ENCODE measurements around the gene DLGAP1.

DLGAP1 gene

GRCh38 chr18:3966246-3966641 lies 488.9 kb downstream of the DLGAP1 start:
- H3K36me3 ChIP-seq (replicated peaks; ENCODE audit: low read depth, low read length), result no peaks in the 10 kb centered on the region
- H3K9me3 ChIP-seq (ENCODE audit: insufficient read depth, low read length), result no peaks in the 10 kb centered on the region
- no peaks in the 10 kb centered on the region for H4K20me1 ChIP-seq (ENCODE audit: insufficient read depth, low read length)
- H3K27ac ChIP-seq (ENCODE audit: low read length), result no peak overlapping the region
- H3K79me2 ChIP-seq (ENCODE audit: low read length), result no peaks in the 10 kb centered on the region
- no peak overlapping the region for H2AFZ ChIP-seq (ENCODE audit: low read depth, low read length)
- TF ChIP-seq, protein P1, sequence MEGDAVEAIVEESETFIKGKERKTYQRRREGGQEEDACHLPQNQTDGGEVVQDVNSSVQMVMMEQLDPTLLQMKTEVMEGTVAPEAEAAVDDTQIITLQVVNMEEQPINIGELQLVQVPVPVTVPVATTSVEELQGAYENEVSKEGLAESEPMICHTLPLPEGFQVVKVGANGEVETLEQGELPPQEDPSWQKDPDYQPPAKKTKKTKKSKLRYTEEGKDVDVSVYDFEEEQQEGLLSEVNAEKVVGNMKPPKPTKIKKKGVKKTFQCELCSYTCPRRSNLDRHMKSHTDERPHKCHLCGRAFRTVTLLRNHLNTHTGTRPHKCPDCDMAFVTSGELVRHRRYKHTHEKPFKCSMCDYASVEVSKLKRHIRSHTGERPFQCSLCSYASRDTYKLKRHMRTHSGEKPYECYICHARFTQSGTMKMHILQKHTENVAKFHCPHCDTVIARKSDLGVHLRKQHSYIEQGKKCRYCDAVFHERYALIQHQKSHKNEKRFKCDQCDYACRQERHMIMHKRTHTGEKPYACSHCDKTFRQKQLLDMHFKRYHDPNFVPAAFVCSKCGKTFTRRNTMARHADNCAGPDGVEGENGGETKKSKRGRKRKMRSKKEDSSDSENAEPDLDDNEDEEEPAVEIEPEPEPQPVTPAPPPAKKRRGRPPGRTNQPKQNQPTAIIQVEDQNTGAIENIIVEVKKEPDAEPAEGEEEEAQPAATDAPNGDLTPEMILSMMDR (IDR thresholded peaks at IDR 0.05; ENCODE audit: low read depth, low read length), result no peak
- no peak for TF ChIP-seq EZH2phosphoT487 (IDR thresholded peaks at IDR 0.05; ENCODE audit: low read depth)
- H3K9ac ChIP-seq (ENCODE audit: low read length), result no peak overlapping the region
- H3K4me1 ChIP-seq (ENCODE audit: low read length), result no peaks in the 10 kb centered on the region
- H3K27me3 ChIP-seq (ENCODE audit: low read depth, low read length), result peaks cover 16% of the 10 kb centered on the region
- no peak overlapping the region for H3K4me3 ChIP-seq (ENCODE audit: low read length)
- H3K4me2 ChIP-seq (ENCODE audit: low read length), result no peak overlapping the region

DNA sequence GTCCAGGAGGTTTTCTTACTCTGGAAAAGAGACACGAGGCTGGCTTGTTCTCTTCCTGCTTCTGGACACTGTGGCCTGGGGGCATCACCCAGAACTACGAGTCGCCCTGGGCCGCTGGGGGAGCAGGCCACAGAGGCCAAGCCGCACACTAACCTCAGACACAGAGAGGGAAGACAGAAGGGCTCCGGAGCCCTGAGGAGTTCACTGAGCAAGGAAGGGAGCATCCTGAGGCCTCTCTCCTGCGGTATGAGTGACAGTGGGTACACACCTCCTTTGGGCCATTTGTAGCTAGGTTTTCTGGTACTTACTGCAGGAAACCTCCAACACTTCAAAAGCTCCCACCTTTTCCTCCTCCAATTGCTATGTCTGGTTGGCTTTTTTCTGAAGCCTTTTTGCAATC lies 494.1 kb downstream of the DLGAP1 start:
- no peak overlapping the region for H3K4me2 ChIP-seq (ENCODE audit: low read length)
- H3K9ac ChIP-seq (ENCODE audit: low read length), result no peak overlapping the region
- no peak for TF ChIP-seq EZH2phosphoT487 (IDR thresholded peaks at IDR 0.05; ENCODE audit: low read depth)
- TF ChIP-seq, protein P1 (IDR thresholded peaks at IDR 0.05; ENCODE audit: low read depth, low read length), result no peak
- no peaks in the 10 kb centered on the region for H4K20me1 ChIP-seq (ENCODE audit: insufficient read depth, low read length)
- no peaks in the 10 kb centered on the region for H3K9me3 ChIP-seq (ENCODE audit: insufficient read depth, low read length)
- H3K4me1 ChIP-seq (ENCODE audit: low read length), result no peaks in the 10 kb centered on the region
- H3K36me3 ChIP-seq (replicated peaks; ENCODE audit: low read depth, low read length), result no peaks in the 10 kb centered on the region
- no peak overlapping the region for H3K27ac ChIP-seq (ENCODE audit: low read length)
- no peaks in the 10 kb centered on the region for H3K27me3 ChIP-seq (ENCODE audit: low read depth, low read length)
- H3K79me2 ChIP-seq (ENCODE audit: low read length), result no peaks in the 10 kb centered on the region
- no peak overlapping the region for H3K4me3 ChIP-seq (ENCODE audit: low read length)
- no peak overlapping the region for H2AFZ ChIP-seq (ENCODE audit: low read depth, low read length)

- no peak overlapping the region for H3K4me2 ChIP-seq (ENCODE audit: low read length)
- no peaks in the 10 kb centered on the region for H3K79me2 ChIP-seq (ENCODE audit: low read length)
- H4K20me1 ChIP-seq (ENCODE audit: insufficient read depth, low read length), result no peaks in the 10 kb centered on the region
- TF ChIP-seq, protein P1 (IDR thresholded peaks at IDR 0.05; ENCODE audit: low read depth, low read length), result no peak
- TF ChIP-seq EZH2phosphoT487 (IDR thresholded peaks at IDR 0.05; ENCODE audit: low read depth), result no peak
- no peak overlapping the region for H3K27ac ChIP-seq (ENCODE audit: low read length)
- H3K9ac ChIP-seq (ENCODE audit: low read length), result no peak overlapping the region
- no peaks in the 10 kb centered on the region for H3K9me3 ChIP-seq (ENCODE audit: insufficient read depth, low read length)
- no peaks in the 10 kb centered on the region for H3K36me3 ChIP-seq (replicated peaks; ENCODE audit: low read depth, low read length)
- H3K4me3 ChIP-seq (ENCODE audit: low read length), result no peak overlapping the region
- H2AFZ ChIP-seq (ENCODE audit: low read depth, low read length), result no peak overlapping the region
- no peaks in the 10 kb centered on the region for H3K27me3 ChIP-seq (ENCODE audit: low read depth, low read length)
- no peaks in the 10 kb centered on the region for H3K4me1 ChIP-seq (ENCODE audit: low read length)
Measured at GRCh38 chr18:3960142-3960541, 495.0 kb downstream of the DLGAP1 start.

DNA sequence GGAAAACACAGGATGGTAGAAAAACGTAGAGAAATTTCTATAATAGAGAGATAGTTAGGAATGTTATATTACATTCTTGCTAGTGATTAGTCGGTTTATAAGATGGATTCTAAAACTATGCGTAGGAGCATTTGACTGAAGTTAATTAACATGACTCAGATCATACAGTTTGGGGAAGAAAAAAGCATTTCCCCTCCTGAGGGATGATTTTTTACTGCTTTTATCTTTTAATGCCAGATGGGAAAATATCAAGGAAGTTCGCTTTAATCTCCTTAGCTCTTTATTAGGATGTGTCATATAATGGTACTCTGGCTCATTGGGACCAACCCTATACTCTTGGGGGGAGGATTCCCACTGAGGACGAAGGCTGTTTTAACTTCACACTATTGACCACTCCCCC lies 503.1 kb downstream of the DLGAP1 start:
- H3K79me2 ChIP-seq (ENCODE audit: low read length), result no peaks in the 10 kb centered on the region
- TF ChIP-seq, protein P1 (IDR thresholded peaks at IDR 0.05; ENCODE audit: low read depth, low read length), result no peak
- no peak for TF ChIP-seq EZH2phosphoT487 (IDR thresholded peaks at IDR 0.05; ENCODE audit: low read depth)
- no peak overlapping the region for H3K4me3 ChIP-seq (ENCODE audit: low read length)
- no peaks in the 10 kb centered on the region for H3K9me3 ChIP-seq (ENCODE audit: insufficient read depth, low read length)
- no peaks in the 10 kb centered on the region for H3K36me3 ChIP-seq (replicated peaks; ENCODE audit: low read depth, low read length)
- no peaks in the 10 kb centered on the region for H3K27me3 ChIP-seq (ENCODE audit: low read depth, low read length)
- H2AFZ ChIP-seq (ENCODE audit: low read depth, low read length), result no peak overlapping the region
- no peak overlapping the region for H3K4me2 ChIP-seq (ENCODE audit: low read length)
- H3K9ac ChIP-seq (ENCODE audit: low read length), result no peak overlapping the region
- no peak overlapping the region for H3K27ac ChIP-seq (ENCODE audit: low read length)
- no peaks in the 10 kb centered on the region for H4K20me1 ChIP-seq (ENCODE audit: insufficient read depth, low read length)
- H3K4me1 ChIP-seq (ENCODE audit: low read length), result no peaks in the 10 kb centered on the region
